ENCODE measurements around the gene POTEI. TPM values are rescaled to one million over a fixed set of nuclear protein-coding genes. Genes with fewer than 3 reads are reported as not detected.
"Not testable (repeated sequence)": the region's sequence is repeated elsewhere in the genome, so short reads cannot be mapped to it uniquely, and the experiment has no call there.

Gene POTEI
- total RNA-seq = under 1 TPM in 2 of 4 donors, not detected in 2; 0.13 to 0.46 TPM

- not testable (repeated sequence) for DNase-seq (ENCODE audit: low spot score)
Measured at GRCh38 chr2:130509228-130509627, at the start of gene POTEI. POTEI (minus strand) TSS chr2:130509328; CDS start chr2:130509235, 93 bp downstream.

GRCh38 chr2:130556441-130556840 is 47.3 kb upstream of the POTEI start:
- not testable (repeated sequence) for ATAC-seq (ENCODE audit: low FRiP score)

More at GRCh38 chr2:130509228-130509627, at the start of gene POTEI:
- ATAC-seq (ENCODE audit: low FRiP score) = not testable (repeated sequence)

GRCh38 chr2:130554178-130554577 is 45.0 kb upstream of the POTEI start:
- ATAC-seq (ENCODE audit: low FRiP score) = not testable (repeated sequence)

More at GRCh38 chr2:130556441-130556840, 47.3 kb upstream of the POTEI start:
- not testable (repeated sequence) for DNase-seq (ENCODE audit: low spot score)

GRCh38 chr2:130549475-130549874 is 40.3 kb upstream of the POTEI start:
- not testable (repeated sequence) for ATAC-seq (ENCODE audit: low FRiP score); DNase-seq (ENCODE audit: low spot score)

More at GRCh38 chr2:130554178-130554577, 45.0 kb upstream of the POTEI start:
- not testable (repeated sequence) for DNase-seq (ENCODE audit: low spot score)

- not testable (repeated sequence) for ATAC-seq (ENCODE audit: low FRiP score); DNase-seq (ENCODE audit: low spot score)
Measured at GRCh38 chr2:130548418-130548817, 39.3 kb upstream of the POTEI start.

GRCh38 chr2:130544978-130545377 is 35.9 kb upstream of the POTEI start:
- not testable (repeated sequence) for ATAC-seq (ENCODE audit: low FRiP score); DNase-seq (ENCODE audit: low spot score)

GRCh38 chr2:130543785-130544528 is 34.8 kb upstream of the POTEI start:
- peak; percentile 17 for ATAC-seq (ENCODE audit: low FRiP score)
- not testable (repeated sequence) for DNase-seq (ENCODE audit: low spot score)

GRCh38 chr2:130542789-130543188 is 33.7 kb upstream of the POTEI start:
- not testable (repeated sequence) for DNase-seq (ENCODE audit: low spot score); ATAC-seq (ENCODE audit: low FRiP score)

- DNase-seq (ENCODE audit: low spot score); ATAC-seq (ENCODE audit: low FRiP score): not testable (repeated sequence)
Measured at GRCh38 chr2:130538271-130538670, 29.1 kb upstream of the POTEI start.

- ATAC-seq (ENCODE audit: low FRiP score); DNase-seq (ENCODE audit: low spot score): not testable (repeated sequence)
Measured at GRCh38 chr2:130536654-130537053, 27.5 kb upstream of the POTEI start.

- DNase-seq (ENCODE audit: low spot score); ATAC-seq (ENCODE audit: low FRiP score): not testable (repeated sequence)
Measured at GRCh38 chr2:130531672-130532071, 22.5 kb upstream of the POTEI start.

GRCh38 chr2:130531225-130531624 is 22.1 kb upstream of the POTEI start:
- ATAC-seq (ENCODE audit: low FRiP score); DNase-seq (ENCODE audit: low spot score): not testable (repeated sequence)

GRCh38 chr2:130530212-130530611 is 21.1 kb upstream of the POTEI start:
- not testable (repeated sequence) for DNase-seq (ENCODE audit: low spot score); ATAC-seq (ENCODE audit: low FRiP score)

- not testable (repeated sequence) for DNase-seq (ENCODE audit: low spot score); ATAC-seq (ENCODE audit: low FRiP score)
Measured at GRCh38 chr2:130529545-130529944, 20.4 kb upstream of the POTEI start.

GRCh38 chr2:130527365-130527967 is 18.3 kb upstream of the POTEI start:
- not testable (repeated sequence) for DNase-seq (ENCODE audit: low spot score)
- peak; percentile 57 for ATAC-seq (ENCODE audit: low FRiP score)

- ATAC-seq (ENCODE audit: low FRiP score) = peak; percentile 46
Measured at GRCh38 chr2:130522390-130522789, 13.3 kb upstream of the POTEI start.

GRCh38 chr2:130520992-130521391 is 11.9 kb upstream of the POTEI start, which contains the start of gene CFC1B:
CFC1B (plus strand) TSS chr2:130521222; CDS start chr2:130521485, 263 bp downstream.
- ATAC-seq (ENCODE audit: low FRiP score) = not testable (repeated sequence)

More at GRCh38 chr2:130522390-130522789, 13.3 kb upstream of the POTEI start:
- not testable (repeated sequence) for DNase-seq (ENCODE audit: low spot score)

GRCh38 chr2:130518516-130519106 is 9.5 kb upstream of the POTEI start:
- ATAC-seq (ENCODE audit: low FRiP score) = peak; percentile 49

More at GRCh38 chr2:130520992-130521391, 11.9 kb upstream of the POTEI start, which contains the start of gene CFC1B:
- DNase-seq (ENCODE audit: low spot score) = not testable (repeated sequence)

GRCh38 chr2:130511747-130512451 is 2.8 kb upstream of the POTEI start:
- not testable (repeated sequence) for ATAC-seq (ENCODE audit: low FRiP score); DNase-seq (ENCODE audit: low spot score)

More at GRCh38 chr2:130518516-130519106, 9.5 kb upstream of the POTEI start:
- not testable (repeated sequence) for DNase-seq (ENCODE audit: low spot score)

Data from omental fat pad (tissue), 4 donors.